Ovary (tissue), 3 donors: ENCODE results near the gene DBNDD2.

Experiments
- EP300 ChIP-seq: sonication (generic); formaldehyde crosslinking; IDR thresholded peaks from one replicate; pipeline ENCODE4 v1.6.1; 2017; ENCODE audit warnings: antibody characterized with exemption
- POLR2A ChIP-seq: fragments of 450-650 bp; IDR thresholded peaks from one replicate; pipeline ENCODE4 v1.6.1; 2017; ENCODE audit warnings: antibody characterized with exemption, mild to moderate bottlenecking, moderate library complexity
- TF ChIP-seq, protein P1 (sequence below), 3 donors: fragments of 450-650 bp in 2 of 3; fragments of 200-600 bp in 1 of 3; IDR thresholded peaks; one replicate each; pipeline versions ENCODE4 v1.5.1 to v1.8.0; 2016 to 2022; ENCODE audit warnings: antibody characterized with exemption in 3 of 3, mild to moderate bottlenecking in 1 of 3
- donor health status: DM: no; HTN: no; CAD: no.

DNA sequence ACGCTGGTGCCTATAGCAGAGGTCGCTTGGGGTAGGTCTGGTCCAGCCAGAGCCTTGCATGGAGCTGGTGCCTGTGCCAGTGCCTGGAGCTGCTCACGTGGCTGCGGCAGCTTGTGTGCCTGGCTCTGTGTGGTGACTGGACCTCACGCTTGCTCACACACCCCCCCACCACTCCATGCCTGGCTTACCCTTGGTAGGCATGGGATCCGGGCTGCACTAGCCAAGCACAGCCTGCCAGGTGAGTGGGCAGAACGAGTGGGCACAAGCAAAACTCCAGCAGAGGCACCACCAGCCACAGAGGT is 13.0 kb upstream of the DBNDD2 start:
- TF ChIP-seq POLR2A (no peak), EP300 (no peak)
- TF ChIP-seq, protein P1, sequence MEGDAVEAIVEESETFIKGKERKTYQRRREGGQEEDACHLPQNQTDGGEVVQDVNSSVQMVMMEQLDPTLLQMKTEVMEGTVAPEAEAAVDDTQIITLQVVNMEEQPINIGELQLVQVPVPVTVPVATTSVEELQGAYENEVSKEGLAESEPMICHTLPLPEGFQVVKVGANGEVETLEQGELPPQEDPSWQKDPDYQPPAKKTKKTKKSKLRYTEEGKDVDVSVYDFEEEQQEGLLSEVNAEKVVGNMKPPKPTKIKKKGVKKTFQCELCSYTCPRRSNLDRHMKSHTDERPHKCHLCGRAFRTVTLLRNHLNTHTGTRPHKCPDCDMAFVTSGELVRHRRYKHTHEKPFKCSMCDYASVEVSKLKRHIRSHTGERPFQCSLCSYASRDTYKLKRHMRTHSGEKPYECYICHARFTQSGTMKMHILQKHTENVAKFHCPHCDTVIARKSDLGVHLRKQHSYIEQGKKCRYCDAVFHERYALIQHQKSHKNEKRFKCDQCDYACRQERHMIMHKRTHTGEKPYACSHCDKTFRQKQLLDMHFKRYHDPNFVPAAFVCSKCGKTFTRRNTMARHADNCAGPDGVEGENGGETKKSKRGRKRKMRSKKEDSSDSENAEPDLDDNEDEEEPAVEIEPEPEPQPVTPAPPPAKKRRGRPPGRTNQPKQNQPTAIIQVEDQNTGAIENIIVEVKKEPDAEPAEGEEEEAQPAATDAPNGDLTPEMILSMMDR (IDR thresholded peaks at IDR 0.05): no peak
